ENCODE measurements around the gene PLEKHA1.

Gene PLEKHA1

GRCh38 chr10:122363311-122363710 lies 11.2 kb upstream of the PLEKHA1 start:
- Histone ChIP-seq H3K79me2 (ENCODE audit: insufficient read depth, low read length) (no peaks in the 10 kb centered on the region), H3K4me2 (ENCODE audit: low read length) (no peak overlapping the region), H3F3A (ENCODE audit: insufficient read depth, low read length) (no peaks in the 10 kb centered on the region), H3K9ac (ENCODE audit: low read length) (no peak overlapping the region), H3K27me3 (ENCODE audit: insufficient read depth, low read length) (no peaks in the 10 kb centered on the region), H2AFZ (ENCODE audit: low read length) (no peak overlapping the region), H3K27ac (ENCODE audit: low read depth, low read length, poor library complexity, severe bottlenecking) (no peak overlapping the region), H3K4me3 (ENCODE audit: low read depth, low read length, poor library complexity, severe bottlenecking) (no peak overlapping the region), H3K4me1 (ENCODE audit: insufficient read depth, low read length, severe bottlenecking) (no peaks in the 10 kb centered on the region), H3K9me2 (ENCODE audit: low read depth, low read length) (no peaks in the 10 kb centered on the region), H4K20me1 (ENCODE audit: insufficient read depth, low read length) (no peaks in the 10 kb centered on the region), H3K9me3 (ENCODE audit: low read length) (no peaks in the 10 kb centered on the region), H3K36me3 (ENCODE audit: insufficient read depth, low read length) (no peaks in the 10 kb centered on the region)
- no peak for TF ChIP-seq CTCF (IDR thresholded peaks at IDR 0.05; ENCODE audit: low read length)
- TF ChIP-seq EZH2 (IDR thresholded peaks at IDR 0.05; ENCODE audit: borderline replicate concordance, low read length): no peak

DNA sequence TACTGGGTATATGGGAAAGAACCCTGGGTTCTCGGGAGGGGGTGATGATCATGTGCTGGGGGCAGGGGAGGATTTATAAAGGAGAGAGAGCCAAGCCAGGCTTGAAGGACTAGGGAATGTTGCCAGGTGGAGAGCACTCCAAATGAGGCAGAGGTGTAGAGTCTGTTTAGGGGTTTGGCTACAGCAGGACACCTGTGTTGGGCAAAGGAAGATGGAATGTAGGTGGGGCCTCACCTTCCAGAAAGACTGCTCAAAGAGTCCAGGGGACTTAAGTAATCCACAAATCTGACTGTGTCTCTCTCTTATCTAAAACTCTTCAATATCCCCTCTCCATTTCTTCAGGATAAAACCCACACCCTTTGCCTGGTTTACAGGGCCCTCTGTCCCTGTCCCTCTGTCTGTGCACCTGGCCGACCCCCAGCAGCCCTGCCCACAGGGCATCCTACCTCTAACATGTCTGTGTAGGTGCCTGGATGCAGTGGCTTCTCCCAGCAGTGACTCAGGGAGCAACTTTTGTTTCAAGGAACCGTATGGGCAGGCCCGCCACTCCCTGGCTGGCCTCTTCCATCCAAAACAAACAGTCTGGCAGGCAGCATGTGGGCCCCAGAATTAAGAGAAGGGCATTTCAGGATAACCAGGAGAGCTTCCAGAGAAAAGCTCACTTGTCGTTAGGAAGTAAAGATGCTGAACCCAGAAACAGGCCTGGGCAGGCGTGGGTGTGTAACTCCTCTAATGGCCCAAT lies 10.6 kb upstream of the PLEKHA1 start:
- Histone ChIP-seq H3K4me1 (ENCODE audit: insufficient read depth, low read length, severe bottlenecking) (no peaks in the 10 kb centered on the region), H3K9ac (ENCODE audit: low read length) (no peak overlapping the region), H3K27ac (ENCODE audit: low read depth, low read length, poor library complexity, severe bottlenecking) (no peak overlapping the region), H3K36me3 (ENCODE audit: insufficient read depth, low read length) (no peaks in the 10 kb centered on the region), H3K4me2 (ENCODE audit: low read length) (no peak overlapping the region), H3K27me3 (ENCODE audit: insufficient read depth, low read length) (no peaks in the 10 kb centered on the region), H3K4me3 (ENCODE audit: low read depth, low read length, poor library complexity, severe bottlenecking) (no peak overlapping the region), H3K9me2 (ENCODE audit: low read depth, low read length) (no peaks in the 10 kb centered on the region), H2AFZ (ENCODE audit: low read length) (no peak overlapping the region), H3F3A (ENCODE audit: insufficient read depth, low read length) (no peaks in the 10 kb centered on the region), H3K9me3 (ENCODE audit: low read length) (no peaks in the 10 kb centered on the region), H4K20me1 (ENCODE audit: insufficient read depth, low read length) (no peaks in the 10 kb centered on the region), H3K79me2 (ENCODE audit: insufficient read depth, low read length) (no peaks in the 10 kb centered on the region)
- TF ChIP-seq EZH2 (IDR thresholded peaks at IDR 0.05; ENCODE audit: borderline replicate concordance, low read length) (no peak), CTCF (IDR thresholded peaks at IDR 0.05; ENCODE audit: low read length) (no peak)

- no peak overlapping the region for H3K27ac ChIP-seq (ENCODE audit: low read depth, low read length, poor library complexity, severe bottlenecking)
- no peak for TF ChIP-seq CTCF (IDR thresholded peaks at IDR 0.05; ENCODE audit: low read length)
- TF ChIP-seq EZH2 (IDR thresholded peaks at IDR 0.05; ENCODE audit: borderline replicate concordance, low read length): no peak
- no peak overlapping the region for H3K4me2 ChIP-seq (ENCODE audit: low read length)
- H3K9me2 ChIP-seq (ENCODE audit: low read depth, low read length): no peaks in the 10 kb centered on the region
- no peaks in the 10 kb centered on the region for H3F3A ChIP-seq (ENCODE audit: insufficient read depth, low read length)
- H3K27me3 ChIP-seq (ENCODE audit: insufficient read depth, low read length): no peaks in the 10 kb centered on the region
- no peaks in the 10 kb centered on the region for H3K9me3 ChIP-seq (ENCODE audit: low read length)
- H3K4me3 ChIP-seq (ENCODE audit: low read depth, low read length, poor library complexity, severe bottlenecking): no peak overlapping the region
- H3K4me1 ChIP-seq (ENCODE audit: insufficient read depth, low read length, severe bottlenecking): no peaks in the 10 kb centered on the region
- no peak overlapping the region for H2AFZ ChIP-seq (ENCODE audit: low read length)
- H3K36me3 ChIP-seq (ENCODE audit: insufficient read depth, low read length): no peaks in the 10 kb centered on the region
- no peaks in the 10 kb centered on the region for H4K20me1 ChIP-seq (ENCODE audit: insufficient read depth, low read length)
- H3K79me2 ChIP-seq (ENCODE audit: insufficient read depth, low read length): no peaks in the 10 kb centered on the region
- H3K9ac ChIP-seq (ENCODE audit: low read length): no peak overlapping the region
These were observed 5.8 kb upstream of the PLEKHA1 start for GRCh38 chr10:122368502-122369254.

All from OCI-LY1 (cell line).